HG02642 (cell line): ENCODE data around the gene SLC15A3.
A peak's percentile ranks its signal among the peaks of the same experiment; 100 is the strongest.
"Not testable (repeated sequence)": the region's sequence is repeated elsewhere in the genome, so short reads cannot be mapped to it uniquely, and the experiment has no call there.

Experiments used
- ATAC-seq: cut with Tn5 transposase; IDR thresholded peaks from one replicate; pipeline ENCODE4 v1.9.1; 2021; ENCODE audit warnings: mild to moderate bottlenecking; ENCODE audit not compliant: unreplicated experiment, poor library complexity

The SLC15A3 gene

DNA sequence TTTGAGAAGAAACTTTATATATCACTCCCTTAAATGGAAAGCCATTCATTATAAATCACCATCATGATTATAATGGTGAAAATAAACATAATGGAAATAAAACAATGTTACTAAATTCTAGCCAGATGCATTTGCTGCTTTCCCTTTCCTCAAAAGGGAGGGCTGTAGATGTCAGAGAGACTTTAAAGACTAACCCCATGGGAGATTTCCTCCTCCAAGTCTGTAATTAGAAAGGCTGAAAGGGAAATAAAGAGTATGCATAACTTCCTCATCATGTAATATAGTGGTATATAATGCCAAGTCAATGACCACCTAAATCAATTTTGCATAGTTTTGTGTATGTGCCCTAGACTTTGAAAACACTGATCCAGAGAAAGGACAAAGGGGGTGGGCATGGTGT is 25.9 kb upstream of the SLC15A3 start:
- no peak for ATAC-seq

DNA sequence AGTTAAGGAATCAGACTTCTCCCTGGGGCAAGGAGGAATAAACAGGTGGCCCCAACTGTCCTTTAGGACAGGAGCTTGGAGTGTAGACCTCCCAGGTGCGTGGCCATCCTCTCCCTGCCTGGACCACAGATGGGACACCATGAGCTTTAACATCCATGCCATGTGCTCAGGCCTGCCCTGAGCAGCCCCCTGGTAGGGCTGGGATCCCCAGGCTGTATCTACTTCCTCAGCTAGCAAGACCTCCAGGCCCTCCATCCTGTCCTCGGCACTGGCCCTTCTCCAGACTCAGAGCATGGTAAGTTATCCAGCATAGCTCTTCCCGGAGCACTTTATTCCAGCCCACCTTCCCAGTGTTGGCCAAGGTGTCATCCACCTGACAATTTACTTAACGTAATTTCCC is 25.2 kb upstream of the SLC15A3 start:
- ATAC-seq = no peak

DNA sequence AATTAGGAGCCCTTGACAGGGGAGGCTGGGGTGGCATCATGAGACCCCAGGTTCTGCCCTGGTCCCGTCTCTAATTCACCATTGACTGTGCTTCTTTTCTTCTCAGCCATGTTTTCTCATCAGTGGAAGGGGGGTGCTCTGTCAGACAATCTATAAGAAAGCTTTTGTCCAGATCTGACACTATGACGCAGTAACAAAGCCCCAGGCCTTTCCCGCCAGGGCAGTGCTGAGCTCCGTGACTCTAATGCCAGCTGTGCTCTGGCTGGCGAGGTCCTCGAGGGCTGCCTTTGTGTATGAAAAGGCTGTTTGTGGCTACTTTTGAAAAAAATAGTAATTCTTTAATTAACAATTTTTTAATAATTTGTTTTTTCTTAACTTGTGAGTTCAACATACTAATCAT is 22.8 kb upstream of the SLC15A3 start:
- no peak for ATAC-seq

DNA sequence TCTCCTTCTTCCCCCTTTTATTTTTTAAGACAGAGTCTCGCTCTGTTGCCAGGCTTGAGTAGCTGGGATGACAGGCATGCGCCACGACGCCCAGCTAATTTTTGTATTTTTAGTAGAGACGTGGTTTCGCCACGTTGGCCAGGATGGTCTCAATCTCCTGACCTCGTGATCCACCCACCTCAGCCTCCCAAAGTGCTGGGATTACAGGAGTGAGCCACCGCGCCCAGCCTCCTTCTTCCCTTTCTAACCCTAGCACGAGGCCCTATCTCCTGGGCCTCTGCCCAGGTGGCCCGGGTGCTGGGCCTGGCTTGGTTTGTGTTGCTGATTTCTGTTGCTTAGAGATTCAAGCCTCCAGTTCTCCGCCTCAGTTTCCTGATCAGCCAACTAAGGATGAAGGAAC is 22.3 kb upstream of the SLC15A3 start:
- ATAC-seq = not testable (repeated sequence)

DNA sequence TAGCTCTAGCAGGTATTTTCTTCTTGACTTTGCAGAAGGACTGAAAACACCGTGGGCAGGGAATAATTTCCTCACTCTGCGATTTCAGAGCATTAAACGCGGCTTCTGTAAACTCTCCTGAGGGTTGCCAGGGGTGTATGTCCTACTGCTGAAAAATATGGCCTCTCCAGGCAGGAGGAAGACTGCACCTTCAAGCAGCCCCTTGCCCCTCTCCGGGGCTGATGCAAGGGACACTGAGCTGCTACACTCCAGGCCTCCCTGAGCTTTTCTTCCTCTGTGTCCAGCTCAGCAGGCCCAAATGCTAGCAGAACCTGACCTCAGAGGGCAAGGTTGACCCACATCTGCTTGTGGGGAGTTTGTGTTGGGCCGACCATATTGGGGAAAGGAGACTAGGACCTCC is 21.7 kb upstream of the SLC15A3 start:
- no peak for ATAC-seq

DNA sequence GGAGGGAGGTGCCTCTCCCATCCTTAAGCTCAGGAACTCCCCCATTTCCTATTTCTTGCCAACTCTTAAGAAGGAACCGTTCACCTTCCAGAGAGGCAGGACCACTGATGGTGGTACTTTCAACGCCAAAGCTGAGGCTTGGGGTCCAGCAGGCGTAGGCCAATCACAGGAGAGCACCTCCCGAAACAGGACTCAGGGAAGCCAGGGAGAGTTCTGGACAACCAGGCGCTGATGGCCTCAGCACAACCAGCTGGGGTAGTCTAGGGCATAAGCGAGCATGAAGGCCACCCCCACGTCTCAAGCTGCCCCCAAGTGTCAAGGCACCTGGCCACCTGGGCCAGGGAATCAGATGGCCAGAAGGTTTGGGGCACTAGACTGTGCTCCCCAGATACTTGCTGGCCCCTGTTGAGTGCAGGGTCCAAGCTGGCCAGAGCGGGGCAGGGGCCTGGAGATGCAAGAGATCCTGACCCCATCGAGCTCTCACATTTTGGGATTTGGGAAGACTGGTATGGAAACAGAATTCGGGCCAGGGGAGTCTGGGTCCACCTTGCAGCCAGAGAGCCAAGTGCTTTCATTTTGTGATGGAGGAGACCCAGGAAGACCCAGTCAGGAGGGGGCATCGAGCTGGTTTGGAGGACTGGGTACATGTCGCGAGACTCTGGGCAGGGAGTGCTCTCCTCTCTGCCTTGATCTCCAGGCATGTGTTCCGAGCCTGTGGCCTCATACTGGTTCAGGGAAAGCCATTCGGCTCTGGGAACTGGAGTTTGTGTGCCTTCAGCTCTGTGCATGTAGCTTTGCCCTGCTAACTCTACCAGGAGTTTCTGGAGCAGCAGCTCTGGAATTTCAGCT is 20.4 kb upstream of the SLC15A3 start:
- no peak for ATAC-seq

DNA sequence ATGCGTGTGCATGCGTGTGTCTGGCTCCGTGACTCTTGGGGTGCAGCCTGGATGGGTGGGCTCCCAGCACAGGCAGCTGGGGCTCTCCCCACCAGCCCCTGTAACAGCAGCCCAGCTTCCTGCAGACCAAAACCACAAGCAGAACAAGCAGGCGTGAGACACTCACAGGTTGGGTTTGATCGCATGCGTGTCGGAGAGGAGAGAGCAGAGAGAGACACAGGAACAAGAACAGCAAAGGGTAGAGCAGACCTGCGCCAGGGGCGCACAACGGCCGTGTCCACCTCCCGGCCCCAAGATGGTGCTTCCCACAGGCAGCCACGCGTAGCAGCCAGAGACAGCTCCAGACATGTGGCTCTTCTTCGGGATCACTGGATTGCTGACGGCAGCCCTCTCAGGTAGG is 19.5 kb upstream of the SLC15A3 start, which contains the start of gene CD6:
Gene CD6, plus strand, starts transcription at position 161 of the 400 bp plus-strand sequence. Its CDS starts 186 bp downstream, at position 347.
- ATAC-seq = no peak

DNA sequence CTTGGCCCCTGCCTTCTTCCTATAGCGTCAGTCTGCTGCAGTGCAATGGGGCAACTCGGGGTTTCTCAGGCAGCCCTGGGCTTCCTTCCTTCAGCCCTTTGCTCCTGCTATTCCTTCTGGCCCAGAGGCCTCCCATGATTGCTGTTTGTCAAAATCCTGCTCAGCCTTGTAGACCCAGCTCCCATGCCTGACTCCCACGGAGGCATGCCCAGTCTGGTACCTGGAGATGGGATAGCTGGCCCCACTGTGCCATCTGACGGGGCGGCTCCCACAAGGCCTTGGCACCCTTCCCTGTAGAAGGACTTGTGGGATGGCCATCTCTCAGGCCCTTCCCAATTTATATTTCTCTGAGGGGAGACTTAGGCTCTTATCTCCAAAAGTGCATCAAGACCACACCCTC is 18.9 kb upstream of the SLC15A3 start:
- ATAC-seq = no peak

DNA sequence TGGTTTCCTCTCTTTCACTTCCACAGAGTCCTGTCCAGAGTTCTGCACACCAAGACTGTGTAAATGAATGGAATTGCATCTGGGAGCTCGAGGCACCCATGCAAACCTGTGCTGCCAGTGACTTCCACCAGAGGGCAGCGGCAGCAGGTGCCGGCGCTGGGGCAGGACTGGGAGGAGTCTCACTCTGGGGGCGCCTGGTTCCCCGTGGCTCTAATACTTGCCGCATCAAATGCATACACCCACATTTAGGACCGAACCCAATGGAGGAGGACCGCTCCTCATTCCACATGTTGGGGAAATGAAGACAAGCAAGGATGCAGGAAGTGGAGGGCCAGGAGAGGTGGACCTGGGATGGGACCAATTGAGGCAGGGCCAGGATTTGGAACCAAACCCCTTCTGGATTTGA is 18.4 kb upstream of the SLC15A3 start:
- peak; percentile 63 for ATAC-seq

DNA sequence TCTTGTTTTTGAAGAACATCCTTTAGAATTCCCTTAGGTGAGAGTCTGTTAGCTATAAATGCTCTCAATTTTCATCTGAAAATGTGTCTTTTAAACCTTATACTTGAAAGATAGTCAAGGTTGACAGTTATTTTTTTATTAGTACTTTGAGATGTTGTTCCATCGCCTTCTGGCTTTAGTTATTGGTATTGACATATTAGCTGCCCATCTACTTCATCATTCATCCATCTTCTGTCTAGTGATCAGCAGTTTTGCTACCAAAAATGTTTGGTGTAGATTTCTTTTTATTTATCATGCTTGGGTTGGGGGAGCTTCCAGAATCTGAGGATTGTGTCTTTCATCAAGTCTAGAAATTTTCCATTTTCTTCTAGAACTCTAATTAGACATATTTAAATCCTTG is 16.2 kb upstream of the SLC15A3 start:
- ATAC-seq = no peak

DNA sequence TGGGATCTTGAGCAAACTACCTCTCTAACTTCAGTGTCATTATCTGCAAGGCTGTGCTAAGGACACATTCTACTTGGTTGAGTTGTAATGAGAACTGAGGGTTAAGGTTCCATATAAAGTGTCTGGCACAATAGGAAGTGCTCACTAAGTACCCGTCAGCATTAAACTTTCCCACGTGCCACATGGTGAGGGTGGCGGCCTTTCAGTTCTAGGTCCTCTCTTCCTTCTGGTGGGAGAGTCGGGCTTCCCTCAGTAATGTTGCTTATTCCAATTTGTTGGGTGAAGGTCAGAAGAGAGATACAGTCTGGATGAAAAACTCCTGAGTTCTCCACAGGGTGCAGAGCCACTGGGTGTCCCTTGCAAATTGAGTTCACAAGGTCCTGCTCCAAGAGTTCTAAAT is 14.9 kb upstream of the SLC15A3 start:
- ATAC-seq = no peak

DNA sequence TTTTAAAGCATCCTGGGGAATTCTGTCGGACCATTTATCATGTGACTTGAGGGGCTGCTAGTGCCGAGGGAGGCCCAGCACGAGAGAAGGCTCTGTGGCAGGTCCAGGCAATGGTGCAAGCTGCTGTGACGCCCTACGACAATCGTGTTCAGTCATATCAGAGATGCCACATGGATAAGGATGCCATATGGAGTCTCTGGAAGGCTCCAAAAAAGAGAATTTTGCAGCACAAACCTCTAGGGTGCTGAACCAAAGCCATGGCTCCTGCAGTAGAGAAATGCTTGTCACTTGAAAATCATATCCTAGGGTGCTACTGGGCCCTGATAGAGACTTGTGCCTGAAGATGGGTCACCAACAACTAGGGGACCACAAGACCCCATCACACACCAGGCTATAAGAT is 12.8 kb upstream of the SLC15A3 start:
- no peak for ATAC-seq

DNA sequence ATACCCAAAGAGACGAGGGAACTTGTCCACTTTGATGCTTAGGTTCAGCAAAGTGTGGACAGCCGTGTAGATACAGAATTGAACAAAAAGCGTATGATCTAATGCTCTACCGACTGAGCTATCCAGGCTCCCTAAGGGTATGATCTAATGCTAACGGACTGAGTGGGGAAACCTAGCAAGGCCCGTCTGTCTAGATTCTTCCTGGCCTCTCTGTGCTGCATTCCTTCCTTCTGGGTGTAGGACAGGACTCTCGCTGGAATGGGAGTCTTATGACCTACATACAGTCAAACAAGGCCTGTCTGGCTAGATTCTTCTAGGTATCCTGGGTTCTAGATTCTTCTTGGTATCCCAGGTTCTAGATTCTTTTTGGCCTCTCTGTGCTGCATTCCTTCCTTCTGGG is 8.4 kb upstream of the SLC15A3 start:
- ATAC-seq = no peak

DNA sequence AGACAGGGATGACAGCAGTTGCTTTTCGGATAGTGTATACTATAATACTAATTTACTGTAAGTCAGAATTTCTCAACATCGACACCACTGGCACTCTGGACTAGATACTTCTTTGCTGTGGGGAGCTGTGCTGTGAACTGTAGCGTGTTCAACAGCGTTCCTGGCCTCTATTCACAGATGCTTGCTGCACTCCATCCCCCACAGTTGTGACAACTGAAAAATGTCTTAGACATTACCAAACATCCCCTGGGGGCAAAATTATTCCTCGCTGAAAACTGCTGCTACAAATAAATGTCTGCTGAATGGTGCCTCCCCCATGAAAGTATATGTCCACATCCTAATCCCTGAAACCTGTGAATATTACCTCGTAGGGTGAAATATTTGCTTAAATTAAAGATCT is 7.5 kb upstream of the SLC15A3 start:
- no peak for ATAC-seq

DNA sequence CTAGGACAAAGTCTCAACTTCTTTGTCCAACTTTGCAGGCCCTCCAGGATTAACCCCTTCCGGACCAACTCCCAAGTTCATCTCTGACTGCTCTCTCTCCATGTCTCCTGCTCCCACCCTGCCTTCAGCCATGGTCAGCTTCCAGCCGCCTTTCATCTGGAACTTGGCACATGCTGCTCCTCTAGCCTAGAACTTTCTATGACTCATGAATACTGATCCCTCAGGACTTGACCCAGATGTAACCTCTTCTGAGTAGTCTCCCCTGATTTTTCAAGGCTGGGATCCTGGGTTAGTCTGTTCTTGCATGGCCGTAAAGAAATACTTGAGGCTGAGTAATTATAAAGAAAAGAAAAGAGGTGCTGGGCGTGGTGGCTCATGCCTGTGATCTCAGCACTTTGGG is 5.2 kb upstream of the SLC15A3 start:
- no peak for ATAC-seq

DNA sequence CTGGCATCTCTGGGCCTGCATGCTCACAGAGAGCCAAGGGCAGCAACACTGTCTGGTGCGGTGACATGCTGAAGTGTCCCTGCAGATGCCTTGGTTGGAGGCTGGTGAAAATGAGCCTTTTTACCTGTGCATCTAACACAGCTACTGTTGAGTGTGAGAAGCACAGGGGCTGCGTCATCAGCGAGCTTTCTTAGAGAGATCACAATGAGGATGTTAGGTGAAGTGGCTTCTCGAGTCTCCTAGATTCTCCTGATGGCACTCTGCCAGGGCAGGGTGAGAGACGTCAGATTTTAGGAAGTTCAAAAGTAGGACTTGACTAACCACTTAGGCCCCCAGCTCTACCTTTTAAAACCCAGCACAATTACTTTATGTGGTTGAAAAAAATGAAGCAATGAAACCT is 3.6 kb upstream of the SLC15A3 start:
- ATAC-seq = no peak

DNA sequence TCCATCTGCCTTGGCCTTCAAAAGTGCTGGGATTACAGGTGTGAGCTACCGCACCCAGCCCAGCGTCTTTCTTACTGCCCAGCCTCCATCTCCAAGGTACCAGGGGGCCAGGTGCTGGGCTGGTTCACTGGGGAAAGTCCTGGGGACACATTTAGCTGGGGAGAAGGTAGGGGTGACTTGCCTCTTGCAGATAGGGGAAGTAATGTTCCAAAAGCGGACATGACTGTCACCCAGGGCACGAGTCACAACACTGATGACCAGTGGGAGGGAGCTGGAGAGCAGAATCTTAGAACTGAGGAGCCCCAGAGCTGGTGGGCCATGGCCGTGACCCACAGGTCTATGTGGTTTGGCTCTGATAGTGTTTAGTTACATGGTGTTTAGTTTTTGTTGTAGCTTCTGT is 2.4 kb upstream of the SLC15A3 start:
- ATAC-seq = no peak

DNA sequence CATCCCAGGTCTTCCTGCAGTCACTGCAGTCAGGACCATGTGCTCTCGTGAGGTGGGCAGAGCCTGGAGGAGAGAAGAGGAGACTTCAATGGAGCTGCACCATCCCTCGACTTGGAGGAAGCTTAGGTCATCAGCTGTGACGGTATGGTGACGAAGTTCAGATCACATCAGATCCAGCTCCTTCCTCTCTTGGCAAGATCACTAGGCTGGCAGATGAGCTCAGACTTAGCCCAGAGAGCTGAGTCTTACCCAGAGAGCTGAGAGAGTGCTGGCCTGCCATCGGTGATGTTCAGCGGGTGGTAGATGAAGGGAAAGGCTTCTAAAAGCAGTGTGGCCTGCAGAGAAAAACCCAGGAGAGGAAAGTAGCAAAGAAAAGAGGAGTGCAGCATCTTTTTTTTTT is 1.8 kb upstream of the SLC15A3 start:
- no peak for ATAC-seq

DNA sequence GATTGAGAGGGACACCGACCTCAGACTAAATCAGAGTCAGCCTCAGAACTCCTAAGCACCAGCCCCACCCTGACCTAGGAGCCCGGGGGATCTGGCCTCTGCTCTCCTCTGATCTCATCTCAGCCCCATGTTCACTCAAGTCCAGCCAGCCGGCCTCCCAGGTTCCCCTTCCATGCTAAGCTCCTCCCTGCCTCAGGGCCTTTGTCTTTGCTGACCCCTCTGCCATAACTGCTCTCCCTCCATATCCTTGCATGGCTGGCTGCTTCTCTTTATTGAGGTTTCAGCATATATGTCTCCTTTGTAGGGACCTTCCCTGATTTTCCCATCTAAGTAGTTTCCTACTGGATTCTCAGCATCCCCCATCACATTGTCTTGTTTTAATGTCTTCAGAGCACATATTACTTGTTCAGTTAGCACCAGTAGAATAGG is 780 bp upstream of the SLC15A3 start:
- ATAC-seq = no peak

DNA sequence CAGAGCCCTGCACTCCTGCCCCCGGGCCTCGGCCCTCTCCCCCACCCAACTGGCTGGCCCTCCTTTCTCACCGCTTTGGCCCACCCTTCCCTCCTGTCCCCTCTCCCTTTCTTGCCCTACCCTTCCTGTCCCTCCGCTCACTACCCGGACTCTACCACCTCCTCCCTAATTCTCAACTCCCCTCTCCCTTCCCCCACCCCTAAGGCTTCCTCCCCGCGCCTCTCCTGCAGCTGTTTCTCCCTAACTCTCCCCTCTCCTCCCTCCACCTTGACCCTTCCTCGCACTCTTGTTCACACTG is 421 bp downstream of the SLC15A3 start:
- ATAC-seq = no peak

DNA sequence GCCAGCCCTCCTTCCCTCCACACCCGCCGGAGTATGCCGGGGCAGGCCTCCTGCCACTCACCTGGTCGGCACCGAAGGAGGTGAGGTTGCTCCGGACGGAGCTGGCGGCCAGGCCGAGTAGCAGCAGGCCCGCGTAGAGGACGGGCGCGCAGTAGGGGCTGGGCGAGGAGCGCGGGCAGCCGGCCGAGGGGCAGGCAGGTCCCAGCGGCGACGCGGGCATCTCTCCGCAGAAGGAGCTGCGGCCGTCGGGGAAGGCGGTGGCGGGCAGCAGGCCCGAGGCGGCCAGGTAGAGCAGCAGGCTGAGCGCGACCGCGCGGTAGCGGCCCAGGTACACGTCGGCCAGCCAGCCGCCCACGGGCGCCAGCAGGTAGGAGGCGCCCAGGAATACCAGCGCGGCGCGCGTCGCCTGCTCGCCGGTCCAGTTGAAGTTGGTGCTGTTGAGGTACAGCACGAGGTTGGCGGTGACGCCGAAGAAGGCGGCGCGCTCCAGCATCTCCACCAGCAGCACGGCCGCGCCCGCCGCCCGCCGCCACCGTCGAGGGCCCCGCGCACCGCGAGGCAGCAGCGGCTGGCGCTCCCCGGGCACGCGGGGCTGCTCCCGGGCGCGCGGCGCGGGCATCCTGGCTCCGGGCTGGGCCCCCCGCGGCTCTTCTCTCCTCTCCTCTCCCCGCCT is 907 bp downstream of the SLC15A3 start:
- ATAC-seq = no peak

DNA sequence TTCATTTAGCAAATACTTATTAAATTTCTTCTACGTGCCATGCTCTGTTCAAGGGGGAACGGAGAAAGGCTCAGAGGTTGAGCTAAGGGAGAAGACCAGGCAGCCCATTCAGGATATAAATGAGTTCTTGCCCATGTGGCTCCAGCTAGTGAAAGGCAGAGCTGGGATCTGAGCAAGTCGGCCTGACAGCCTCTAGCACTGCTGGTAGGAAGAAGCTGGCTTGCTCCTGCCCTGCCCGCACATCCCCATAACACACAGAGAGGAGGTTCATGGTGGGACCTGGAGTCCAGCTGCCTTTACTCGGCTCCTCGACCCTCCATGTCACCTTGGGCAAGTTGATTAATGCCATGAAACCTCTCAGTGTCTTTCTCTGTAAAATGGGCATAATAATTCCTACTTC is 2.0 kb downstream of the SLC15A3 start:
- no peak for ATAC-seq
